ENCODE results near the gene AK8.

Gene AK8

GRCh38 chr9:132745756-132746709 lies 132.1 kb downstream of the AK8 start:
- DNase-seq (ENCODE audit: low spot score) = no peak
- in situ Hi-C loops (cut with MboI; ENCODE audit: low pct_unique_long_range_greater_than_20kb, low sequenced_read_pairs, unreplicated experiment) = no loop called here
- TF ChIP-seq, protein P1, sequence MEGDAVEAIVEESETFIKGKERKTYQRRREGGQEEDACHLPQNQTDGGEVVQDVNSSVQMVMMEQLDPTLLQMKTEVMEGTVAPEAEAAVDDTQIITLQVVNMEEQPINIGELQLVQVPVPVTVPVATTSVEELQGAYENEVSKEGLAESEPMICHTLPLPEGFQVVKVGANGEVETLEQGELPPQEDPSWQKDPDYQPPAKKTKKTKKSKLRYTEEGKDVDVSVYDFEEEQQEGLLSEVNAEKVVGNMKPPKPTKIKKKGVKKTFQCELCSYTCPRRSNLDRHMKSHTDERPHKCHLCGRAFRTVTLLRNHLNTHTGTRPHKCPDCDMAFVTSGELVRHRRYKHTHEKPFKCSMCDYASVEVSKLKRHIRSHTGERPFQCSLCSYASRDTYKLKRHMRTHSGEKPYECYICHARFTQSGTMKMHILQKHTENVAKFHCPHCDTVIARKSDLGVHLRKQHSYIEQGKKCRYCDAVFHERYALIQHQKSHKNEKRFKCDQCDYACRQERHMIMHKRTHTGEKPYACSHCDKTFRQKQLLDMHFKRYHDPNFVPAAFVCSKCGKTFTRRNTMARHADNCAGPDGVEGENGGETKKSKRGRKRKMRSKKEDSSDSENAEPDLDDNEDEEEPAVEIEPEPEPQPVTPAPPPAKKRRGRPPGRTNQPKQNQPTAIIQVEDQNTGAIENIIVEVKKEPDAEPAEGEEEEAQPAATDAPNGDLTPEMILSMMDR (IDR thresholded peaks at IDR 0.05; ENCODE audit: extremely low read depth, insufficient read depth, missing control alignments) = no peak

DNA sequence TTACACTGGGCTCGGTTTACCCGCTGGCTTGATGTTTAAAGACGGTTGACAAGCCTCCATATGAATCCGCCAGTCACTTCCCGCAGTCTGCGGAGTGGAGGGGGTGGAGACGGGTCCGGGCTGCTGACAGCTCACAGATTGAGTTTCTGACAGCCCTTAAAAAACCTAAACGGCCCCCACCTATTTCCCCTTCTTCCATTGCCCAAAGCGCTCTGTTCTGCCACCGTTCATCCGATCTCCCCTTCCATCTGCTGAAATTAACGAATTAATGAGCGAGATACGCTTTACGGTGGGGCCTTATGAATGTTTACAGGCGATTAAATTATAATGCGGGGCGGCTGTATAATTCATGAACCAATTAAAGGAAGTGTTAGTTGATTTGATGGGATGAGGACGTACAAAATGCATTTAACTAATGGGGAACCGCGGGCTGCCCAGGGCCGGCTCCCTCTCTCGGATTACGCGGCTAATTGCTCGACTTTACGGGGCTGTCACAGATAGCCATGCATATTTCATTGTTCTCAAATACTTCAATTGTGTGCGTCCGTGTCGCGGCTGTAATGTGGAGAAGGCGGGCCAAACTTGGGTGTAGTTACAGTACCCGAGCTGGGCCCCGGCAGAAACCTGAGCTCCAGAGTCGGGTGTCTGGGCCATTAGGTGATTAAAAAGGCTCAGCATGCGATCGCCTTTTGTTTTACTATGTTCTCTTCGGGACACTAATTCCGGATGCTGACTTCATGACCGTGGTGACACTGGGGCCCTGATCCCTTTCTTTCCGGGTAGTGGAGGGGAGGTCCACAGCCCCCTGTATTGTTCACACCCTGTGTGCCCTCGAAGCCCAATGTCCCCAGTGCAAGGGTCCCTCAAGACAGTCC lies 133.0 kb downstream of the AK8 start:
- in situ Hi-C loops (cut with MboI; ENCODE audit: low pct_unique_long_range_greater_than_20kb, low sequenced_read_pairs, unreplicated experiment) = no loop called here
- DNase-seq (ENCODE audit: low spot score) = no peak
- TF ChIP-seq, protein P1 (IDR thresholded peaks at IDR 0.05; ENCODE audit: extremely low read depth, insufficient read depth, missing control alignments) = no peak

GRCh38 chr9:132743931-132744479 lies 134.1 kb downstream of the AK8 start:
- no peak for DNase-seq (ENCODE audit: low spot score)
- in situ Hi-C loops (cut with MboI; ENCODE audit: low pct_unique_long_range_greater_than_20kb, low sequenced_read_pairs, unreplicated experiment) = no loop called here
- TF ChIP-seq, protein P1 (IDR thresholded peaks at IDR 0.05; ENCODE audit: extremely low read depth, insufficient read depth, missing control alignments) = no peak

GRCh38 chr9:132742821-132743311 lies 135.2 kb downstream of the AK8 start:
- DNase-seq (ENCODE audit: low spot score) = no peak
- in situ Hi-C loops (cut with MboI; ENCODE audit: low pct_unique_long_range_greater_than_20kb, low sequenced_read_pairs, unreplicated experiment) = no loop called here
- TF ChIP-seq, protein P1 (IDR thresholded peaks at IDR 0.05; ENCODE audit: extremely low read depth, insufficient read depth, missing control alignments) = no peak

DNA sequence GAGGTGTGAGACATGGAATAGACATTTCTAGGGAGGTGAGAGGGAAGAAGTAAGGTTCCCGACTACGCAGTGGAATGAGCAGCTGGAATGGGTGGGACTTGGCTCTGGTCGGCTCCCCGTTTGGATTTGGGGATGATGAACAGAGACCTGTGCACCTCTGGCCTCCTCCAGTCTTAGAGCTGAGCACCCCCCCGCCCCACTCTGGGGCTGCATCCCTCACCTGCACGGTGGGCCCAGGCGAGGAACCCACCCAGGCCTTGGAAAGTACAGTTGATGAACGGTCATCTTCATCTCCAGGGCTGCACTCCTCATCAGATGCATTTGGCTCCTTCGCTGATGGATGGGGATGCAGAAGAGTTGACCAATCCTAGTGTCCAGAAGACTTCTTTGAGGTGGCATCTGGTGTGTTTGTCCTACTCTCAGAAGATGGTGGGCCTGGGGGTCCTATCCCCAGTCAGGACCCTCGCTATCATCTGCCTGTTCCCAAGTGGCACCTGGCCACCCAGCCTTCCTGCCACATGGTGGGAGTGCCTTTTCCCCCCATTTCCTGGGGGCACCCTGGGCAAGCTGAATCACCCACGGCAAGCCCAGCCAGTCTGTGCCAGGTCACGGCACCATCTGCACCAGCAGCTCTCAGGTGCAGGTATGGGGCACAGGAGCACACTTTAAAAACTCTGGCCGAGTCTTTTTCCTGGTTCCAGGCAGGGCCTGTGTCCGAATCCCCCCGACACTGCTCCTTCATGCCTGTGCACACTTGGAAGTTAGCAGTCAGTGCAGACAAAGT lies 137.4 kb downstream of the AK8 start:
- in situ Hi-C loops (cut with MboI; ENCODE audit: low pct_unique_long_range_greater_than_20kb, low sequenced_read_pairs, unreplicated experiment) = no loop called here
- TF ChIP-seq, protein P1 (IDR thresholded peaks at IDR 0.05; ENCODE audit: extremely low read depth, insufficient read depth, missing control alignments) = no peak
- no peak for DNase-seq (ENCODE audit: low spot score)

Data from GM13977 (cell line).